Left ventricle myocardium inferior (tissue), 1 donor: Measurements from ENCODE around the gene UBXN6. TPM values are rescaled to one million over a fixed set of nuclear protein-coding genes. Genes with fewer than 3 reads are reported as not detected.

Source experiments
- DNase-seq: peaks from one replicate; pipeline ENCODE4 v3.0.0-alpha.2; 2020
- H3K27ac ChIP-seq: fragments of 200-600 bp; replicated peaks from 2 replicates; pipeline ENCODE4 v1.8.0; 2021
- H3K27me3 ChIP-seq: fragments of 200-600 bp; 2 replicates; pipeline ENCODE4 v1.8.0; 2021; ENCODE audit warnings: low read depth
- H3K36me3 ChIP-seq: fragments of 200-600 bp; 2 replicates; pipeline ENCODE4 v1.8.0; 2021
- H3K4me1 ChIP-seq: fragments of 200-600 bp; 2 replicates; pipeline ENCODE4 v1.8.0; 2021
- H3K4me3 ChIP-seq: fragments of 200-600 bp; 2 replicates; pipeline ENCODE4 v1.8.0; 2021; ENCODE audit warnings: mild to moderate bottlenecking, moderate library complexity
- H3K9me3 ChIP-seq: fragments of 200-600 bp; replicated peaks from 2 replicates; pipeline ENCODE4 v1.8.0; 2021
- CTCF ChIP-seq: fragments of 200-600 bp; IDR thresholded peaks from 2 replicates; pipeline ENCODE4 v1.8.0; 2021; ENCODE audit warnings: antibody characterized with exemption, mild to moderate bottlenecking, borderline replicate concordance
- intact Hi-C: fragments of 100-400 bp; cut with micrococcal nuclease; formaldehyde crosslinking; loops from one replicate; pipeline ENCODE4 v1.11.0; 2022
- total RNA-seq: library from RNA; stranded (reverse); fragmentation: NEBNext Ultra II Directional; extraction: Animal tissue kit (Norgen Biotek cat#: 25700); gene quantifications from one replicate; pipeline ENCODE4 v1.2.1, GENCODE V29; 2021
- donor health status: DM: no; HTN: yes; CAD: no; lungs with severe emphysema.

Gene UBXN6
- total RNA-seq, 1 donor from 2014 or later = 113 TPM

GRCh38 chr19:4493104-4493928, 35.7 kb upstream of the UBXN6 start:
- TF ChIP-seq CTCF = no peak
- Histone ChIP-seq H3K4me1 (no peaks in the 10 kb centered on the region), H3K27ac (no peak overlapping the region), H3K27me3 (no peaks in the 10 kb centered on the region), H3K4me3 (no peak overlapping the region), H3K9me3 (no peaks in the 10 kb centered on the region), H3K36me3 (peaks cover 87% of the 10 kb centered on the region)
- DNase-seq = no peak
- intact Hi-C loops = no loop called here

DNA sequence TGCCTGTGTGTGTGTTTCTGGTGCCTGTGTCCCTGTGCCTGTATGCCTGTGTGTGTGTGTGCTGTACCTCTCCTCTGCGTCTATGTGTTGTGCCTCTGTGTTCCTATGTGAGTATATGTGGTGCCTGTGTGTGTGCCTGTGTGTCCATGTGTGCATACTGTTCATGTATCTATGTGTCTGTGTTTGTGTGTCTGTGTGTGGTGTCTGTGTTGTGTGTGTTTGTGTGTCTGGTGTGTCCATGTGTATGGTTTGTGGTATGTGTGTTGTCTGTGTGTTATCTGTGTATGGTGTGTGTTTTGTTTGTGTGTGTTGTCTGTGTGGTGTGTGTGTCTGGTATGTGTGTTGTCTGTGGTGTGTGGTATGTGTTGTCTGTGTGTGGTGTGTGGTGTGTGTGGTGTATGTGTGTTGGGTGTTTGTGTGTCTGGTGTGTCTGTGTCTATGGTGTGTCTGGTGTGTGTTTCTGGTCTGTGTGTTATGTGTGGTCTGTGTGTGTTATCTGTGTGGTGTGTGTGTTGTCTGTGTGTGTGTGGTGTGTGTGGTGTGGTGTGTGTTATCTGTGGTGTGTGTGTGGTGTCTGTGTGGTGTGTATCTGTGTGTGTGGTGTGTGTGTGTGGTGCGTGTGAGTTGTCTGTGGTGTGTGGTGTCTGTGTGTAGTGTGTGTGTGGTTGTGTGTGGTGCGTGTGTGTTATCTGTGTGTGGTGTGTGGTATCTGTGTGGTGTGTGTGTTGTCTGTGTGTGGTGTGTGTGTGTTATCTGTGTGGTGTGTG, 34.9 kb upstream of the UBXN6 start:
- no peak for TF ChIP-seq CTCF
- DNase-seq = no peak
- no peaks in the 10 kb centered on the region for H3K9me3 ChIP-seq
- no peak overlapping the region for H3K4me3 ChIP-seq
- H3K27me3 ChIP-seq = no peaks in the 10 kb centered on the region
- intact Hi-C loops = no loop called here
- peaks cover 79% of the 10 kb centered on the region for H3K36me3 ChIP-seq
- peaks cover 7% of the 10 kb centered on the region for H3K4me1 ChIP-seq
- H3K27ac ChIP-seq = no peak overlapping the region

DNA sequence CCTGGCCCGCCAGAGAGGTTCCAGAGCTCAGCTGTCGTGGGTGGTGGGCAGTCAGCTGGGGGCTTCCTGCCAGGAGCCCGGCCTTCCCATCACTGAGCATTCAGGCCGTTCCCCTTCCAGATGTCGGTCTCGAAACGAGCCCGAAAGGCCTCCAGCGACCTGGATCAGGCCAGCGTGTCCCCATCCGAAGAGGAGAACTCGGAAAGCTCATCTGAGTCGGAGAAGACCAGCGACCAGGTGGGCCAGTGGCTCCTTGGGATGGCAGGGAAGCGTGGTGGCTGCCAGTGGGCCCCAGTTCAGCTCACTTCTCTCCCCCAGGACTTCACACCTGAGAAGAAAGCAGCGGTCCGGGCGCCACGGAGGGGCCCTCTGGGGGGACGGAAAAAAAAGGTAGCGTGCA, 33.9 kb upstream of the UBXN6 start:
- TF ChIP-seq CTCF = no peak
- H3K4me1 ChIP-seq = peaks cover 8% of the 10 kb centered on the region
- peaks cover 73% of the 10 kb centered on the region for H3K36me3 ChIP-seq
- intact Hi-C loops = no loop called here
- H3K9me3 ChIP-seq = no peaks in the 10 kb centered on the region
- H3K27ac ChIP-seq = no peak overlapping the region
- H3K27me3 ChIP-seq = no peaks in the 10 kb centered on the region
- no peak for DNase-seq
- H3K4me3 ChIP-seq = no peak overlapping the region

DNA sequence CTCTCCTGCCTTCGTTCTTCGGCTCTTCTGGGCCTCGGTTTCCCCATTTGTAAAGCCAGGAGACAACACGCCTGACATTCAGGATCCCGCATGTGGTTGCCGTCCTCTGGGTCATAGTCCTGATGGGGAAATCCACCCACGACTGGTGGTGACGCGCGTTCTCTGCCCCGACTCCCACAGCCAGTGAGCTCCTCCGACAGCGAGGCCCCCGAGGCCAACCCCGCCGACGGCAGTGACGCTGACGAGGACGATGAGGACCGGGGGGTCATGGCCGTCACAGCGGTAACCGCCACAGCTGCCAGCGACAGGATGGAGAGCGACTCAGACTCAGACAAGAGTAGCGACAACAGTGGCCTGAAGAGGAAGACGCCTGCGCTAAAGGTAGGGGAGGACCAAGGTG, 30.9 kb upstream of the UBXN6 start:
- DNase-seq = no peak
- H3K27me3 ChIP-seq = no peaks in the 10 kb centered on the region
- TF ChIP-seq CTCF = no peak
- intact Hi-C loops = no loop called here
- no peaks in the 10 kb centered on the region for H3K9me3 ChIP-seq
- H3K4me1 ChIP-seq = peaks cover 8% of the 10 kb centered on the region
- H3K36me3 ChIP-seq = peaks cover 55% of the 10 kb centered on the region
- H3K27ac ChIP-seq = no peak overlapping the region
- H3K4me3 ChIP-seq = no peak overlapping the region

DNA sequence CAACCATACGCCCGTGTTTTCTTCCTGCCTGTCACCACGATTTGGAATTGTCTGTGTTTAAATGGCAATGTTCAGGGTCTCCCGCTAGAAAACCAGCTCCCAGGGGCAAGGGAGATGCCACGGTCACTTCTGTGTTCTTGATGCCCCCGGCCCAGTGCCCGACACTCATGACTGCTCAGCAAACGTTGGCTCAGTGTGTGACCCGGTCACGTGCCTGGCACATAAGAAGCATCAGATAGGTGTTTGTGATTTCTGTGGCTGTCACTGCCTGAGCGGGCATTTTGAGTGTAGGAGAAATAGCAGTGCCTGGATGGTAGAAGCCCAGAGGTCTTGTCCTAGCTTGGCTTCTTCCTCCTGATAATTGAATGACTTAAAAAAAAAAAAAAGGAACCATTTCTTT, 30.0 kb upstream of the UBXN6 start:
- Histone ChIP-seq H3K36me3 (peaks cover 59% of the 10 kb centered on the region), H3K27me3 (no peaks in the 10 kb centered on the region), H3K9me3 (no peaks in the 10 kb centered on the region), H3K27ac (no peak overlapping the region), H3K4me3 (no peak overlapping the region), H3K4me1 (peaks cover 8% of the 10 kb centered on the region)
- intact Hi-C loops = no loop called here
- DNase-seq = no peak
- TF ChIP-seq CTCF = no peak
